Measurements from ENCODE around the gene ABCG2. TPM values are rescaled to one million over a fixed set of nuclear protein-coding genes. Genes with fewer than 3 reads are reported as not detected.

Gene ABCG2
- total RNA-seq, 1 experiment from 2014 or later = 3.8 TPM

GRCh38 chr4:88101165-88101564 lies 57.3 kb downstream of the ABCG2 start:
- ChIA-PET CTCF (no interaction called here), POLR2A (no interaction called here)
- no peak overlapping the region for H3K27ac Mint-ChIP-seq
- no peak for TF ChIP-seq ZNF671 (CRISPR knock-in tag; IDR thresholded peaks at IDR 0.05)
- TF ChIP-seq, protein P1, sequence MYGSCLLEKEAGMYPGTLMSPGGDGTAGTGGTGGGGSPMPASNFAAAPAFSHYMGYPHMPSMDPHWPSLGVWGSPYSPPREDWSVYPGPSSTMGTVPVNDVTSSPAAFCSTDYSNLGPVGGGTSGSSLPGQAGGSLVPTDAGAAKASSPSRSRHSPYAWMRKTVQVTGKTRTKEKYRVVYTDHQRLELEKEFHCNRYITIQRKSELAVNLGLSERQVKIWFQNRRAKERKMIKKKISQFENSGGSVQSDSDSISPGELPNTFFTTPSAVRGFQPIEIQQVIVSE (CRISPR knock-in tag; IDR thresholded peaks at IDR 0.05; ENCODE audit: borderline replicate concordance) = no peak
- no peaks in the 10 kb centered on the region for H3K36me3 Mint-ChIP-seq
- H3K27me3 Mint-ChIP-seq (ENCODE audit: low read depth) = no peaks in the 10 kb centered on the region; the same call in 1 of the 2 replicates
- DNase-seq (ENCODE audit: low spot score) = no peak
- ATAC-seq = no peak
- no peaks in the 10 kb centered on the region for H3K4me1 Mint-ChIP-seq
- H3K9me3 Mint-ChIP-seq = no peaks in the 10 kb centered on the region
- H3K4me3 Mint-ChIP-seq = no peak overlapping the region

DNA sequence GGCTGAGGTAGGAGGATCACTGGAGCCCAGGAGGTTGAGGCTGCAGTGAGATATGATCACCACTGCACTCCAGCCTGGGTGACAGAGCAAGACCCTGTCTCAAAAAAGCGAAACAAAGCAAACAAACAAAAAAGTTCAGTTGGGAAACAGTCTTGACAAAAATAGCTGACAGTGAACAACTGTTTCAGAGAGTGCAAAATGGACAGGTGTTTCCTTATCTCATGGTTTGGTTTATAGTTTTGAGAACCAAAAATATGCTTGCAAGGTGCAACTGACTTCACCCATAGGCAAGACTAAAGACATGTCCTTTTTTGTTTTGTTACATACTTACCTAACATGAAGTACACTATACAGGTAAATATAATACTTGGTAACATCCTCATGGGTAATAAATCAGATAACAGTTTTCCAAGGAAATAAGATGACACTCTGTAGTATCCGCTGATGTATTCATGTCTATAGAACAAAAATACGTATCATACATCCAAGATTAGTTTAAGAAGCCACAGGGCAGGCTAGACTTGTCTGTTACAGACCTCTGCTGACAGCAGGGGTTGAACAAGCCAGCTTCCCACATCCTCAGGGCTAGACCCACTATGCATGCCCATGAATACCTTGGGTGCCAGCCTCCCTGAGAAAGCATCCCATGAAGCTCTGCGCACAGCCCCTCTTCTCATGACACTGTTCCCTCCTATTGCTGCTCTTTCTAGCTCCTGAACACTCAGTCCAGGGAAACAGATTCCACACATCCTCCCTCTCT lies 59.3 kb downstream of the ABCG2 start:
- CTCF ChIA-PET = interaction anchor here (0.5 kb wide), 1 partner anchor 146 kb away, joined by 5 read pairs; no protein-coding TSS in a partner anchor

More for the DNA sequence above, 59.3 kb downstream of the ABCG2 start:
- TF ChIP-seq ATF1 (CRISPR knock-in tag; IDR thresholded peaks at IDR 0.05) (no peak), SP1 (CRISPR knock-in tag; conservative IDR thresholded peaks at IDR 0.05) (no peak), CTCF (IDR thresholded peaks at IDR 0.05) (no peak), GTF2I (CRISPR knock-in tag; conservative IDR thresholded peaks at IDR 0.05) (no peak), ZNF416 (CRISPR knock-in tag; IDR thresholded peaks at IDR 0.05) (no peak), ZNF671 (CRISPR knock-in tag; IDR thresholded peaks at IDR 0.05) (no peak), SMAD3 (CRISPR knock-in tag; IDR thresholded peaks at IDR 0.05; ENCODE audit: borderline replicate concordance) (no peak)
- TF ChIP-seq, protein P2, sequence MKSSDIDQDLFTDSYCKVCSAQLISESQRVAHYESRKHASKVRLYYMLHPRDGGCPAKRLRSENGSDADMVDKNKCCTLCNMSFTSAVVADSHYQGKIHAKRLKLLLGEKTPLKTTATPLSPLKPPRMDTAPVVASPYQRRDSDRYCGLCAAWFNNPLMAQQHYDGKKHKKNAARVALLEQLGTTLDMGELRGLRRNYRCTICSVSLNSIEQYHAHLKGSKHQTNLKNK (CRISPR knock-in tag; IDR thresholded peaks at IDR 0.05) = no peak
- TF ChIP-seq, protein P3, sequence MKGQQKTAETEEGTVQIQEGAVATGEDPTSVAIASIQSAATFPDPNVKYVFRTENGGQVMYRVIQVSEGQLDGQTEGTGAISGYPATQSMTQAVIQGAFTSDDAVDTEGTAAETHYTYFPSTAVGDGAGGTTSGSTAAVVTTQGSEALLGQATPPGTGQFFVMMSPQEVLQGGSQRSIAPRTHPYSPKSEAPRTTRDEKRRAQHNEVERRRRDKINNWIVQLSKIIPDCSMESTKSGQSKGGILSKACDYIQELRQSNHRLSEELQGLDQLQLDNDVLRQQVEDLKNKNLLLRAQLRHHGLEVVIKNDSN (CRISPR knock-in tag; IDR thresholded peaks at IDR 0.05) = no peak
- TF ChIP-seq, protein P4, sequence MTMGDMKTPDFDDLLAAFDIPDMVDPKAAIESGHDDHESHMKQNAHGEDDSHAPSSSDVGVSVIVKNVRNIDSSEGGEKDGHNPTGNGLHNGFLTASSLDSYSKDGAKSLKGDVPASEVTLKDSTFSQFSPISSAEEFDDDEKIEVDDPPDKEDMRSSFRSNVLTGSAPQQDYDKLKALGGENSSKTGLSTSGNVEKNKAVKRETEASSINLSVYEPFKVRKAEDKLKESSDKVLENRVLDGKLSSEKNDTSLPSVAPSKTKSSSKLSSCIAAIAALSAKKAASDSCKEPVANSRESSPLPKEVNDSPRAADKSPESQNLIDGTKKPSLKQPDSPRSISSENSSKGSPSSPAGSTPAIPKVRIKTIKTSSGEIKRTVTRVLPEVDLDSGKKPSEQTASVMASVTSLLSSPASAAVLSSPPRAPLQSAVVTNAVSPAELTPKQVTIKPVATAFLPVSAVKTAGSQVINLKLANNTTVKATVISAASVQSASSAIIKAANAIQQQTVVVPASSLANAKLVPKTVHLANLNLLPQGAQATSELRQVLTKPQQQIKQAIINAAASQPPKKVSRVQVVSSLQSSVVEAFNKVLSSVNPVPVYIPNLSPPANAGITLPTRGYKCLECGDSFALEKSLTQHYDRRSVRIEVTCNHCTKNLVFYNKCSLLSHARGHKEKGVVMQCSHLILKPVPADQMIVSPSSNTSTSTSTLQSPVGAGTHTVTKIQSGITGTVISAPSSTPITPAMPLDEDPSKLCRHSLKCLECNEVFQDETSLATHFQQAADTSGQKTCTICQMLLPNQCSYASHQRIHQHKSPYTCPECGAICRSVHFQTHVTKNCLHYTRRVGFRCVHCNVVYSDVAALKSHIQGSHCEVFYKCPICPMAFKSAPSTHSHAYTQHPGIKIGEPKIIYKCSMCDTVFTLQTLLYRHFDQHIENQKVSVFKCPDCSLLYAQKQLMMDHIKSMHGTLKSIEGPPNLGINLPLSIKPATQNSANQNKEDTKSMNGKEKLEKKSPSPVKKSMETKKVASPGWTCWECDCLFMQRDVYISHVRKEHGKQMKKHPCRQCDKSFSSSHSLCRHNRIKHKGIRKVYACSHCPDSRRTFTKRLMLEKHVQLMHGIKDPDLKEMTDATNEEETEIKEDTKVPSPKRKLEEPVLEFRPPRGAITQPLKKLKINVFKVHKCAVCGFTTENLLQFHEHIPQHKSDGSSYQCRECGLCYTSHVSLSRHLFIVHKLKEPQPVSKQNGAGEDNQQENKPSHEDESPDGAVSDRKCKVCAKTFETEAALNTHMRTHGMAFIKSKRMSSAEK (CRISPR knock-in tag; IDR thresholded peaks at IDR 0.05; ENCODE audit: borderline replicate concordance) = no peak
- TF ChIP-seq, protein P5, sequence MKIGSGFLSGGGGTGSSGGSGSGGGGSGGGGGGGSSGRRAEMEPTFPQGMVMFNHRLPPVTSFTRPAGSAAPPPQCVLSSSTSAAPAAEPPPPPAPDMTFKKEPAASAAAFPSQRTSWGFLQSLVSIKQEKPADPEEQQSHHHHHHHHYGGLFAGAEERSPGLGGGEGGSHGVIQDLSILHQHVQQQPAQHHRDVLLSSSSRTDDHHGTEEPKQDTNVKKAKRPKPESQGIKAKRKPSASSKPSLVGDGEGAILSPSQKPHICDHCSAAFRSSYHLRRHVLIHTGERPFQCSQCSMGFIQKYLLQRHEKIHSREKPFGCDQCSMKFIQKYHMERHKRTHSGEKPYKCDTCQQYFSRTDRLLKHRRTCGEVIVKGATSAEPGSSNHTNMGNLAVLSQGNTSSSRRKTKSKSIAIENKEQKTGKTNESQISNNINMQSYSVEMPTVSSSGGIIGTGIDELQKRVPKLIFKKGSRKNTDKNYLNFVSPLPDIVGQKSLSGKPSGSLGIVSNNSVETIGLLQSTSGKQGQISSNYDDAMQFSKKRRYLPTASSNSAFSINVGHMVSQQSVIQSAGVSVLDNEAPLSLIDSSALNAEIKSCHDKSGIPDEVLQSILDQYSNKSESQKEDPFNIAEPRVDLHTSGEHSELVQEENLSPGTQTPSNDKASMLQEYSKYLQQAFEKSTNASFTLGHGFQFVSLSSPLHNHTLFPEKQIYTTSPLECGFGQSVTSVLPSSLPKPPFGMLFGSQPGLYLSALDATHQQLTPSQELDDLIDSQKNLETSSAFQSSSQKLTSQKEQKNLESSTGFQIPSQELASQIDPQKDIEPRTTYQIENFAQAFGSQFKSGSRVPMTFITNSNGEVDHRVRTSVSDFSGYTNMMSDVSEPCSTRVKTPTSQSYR (CRISPR knock-in tag; IDR thresholded peaks at IDR 0.05) = no peak
- Mint-ChIP-seq H3K9me3 (no peaks in the 10 kb centered on the region), H3K27ac (no peak overlapping the region), H3K4me3 (no peak overlapping the region), H3K36me3 (no peaks in the 10 kb centered on the region), H3K27me3 (ENCODE audit: low read depth) (no peaks in the 10 kb centered on the region; the same call in 1 of the 2 replicates), H3K4me1 (peaks cover under 1% of the 10 kb centered on the region; the same call in 1 of the 2 replicates)
- no peak for ATAC-seq
- POLR2A ChIA-PET = interaction anchor here (0.5 kb wide), 1 partner anchor 276 kb away, joined by 3 read pairs; no protein-coding TSS in a partner anchor
- DNase-seq (ENCODE audit: low spot score) = no peak

Measured in WTC11 (cell line).